Measurements from ENCODE around the gene UBE2B.
"Not testable (repeated sequence)": the region's sequence is repeated elsewhere in the genome, so short reads cannot be mapped to it uniquely, and the experiment has no call there.

The UBE2B gene

DNA sequence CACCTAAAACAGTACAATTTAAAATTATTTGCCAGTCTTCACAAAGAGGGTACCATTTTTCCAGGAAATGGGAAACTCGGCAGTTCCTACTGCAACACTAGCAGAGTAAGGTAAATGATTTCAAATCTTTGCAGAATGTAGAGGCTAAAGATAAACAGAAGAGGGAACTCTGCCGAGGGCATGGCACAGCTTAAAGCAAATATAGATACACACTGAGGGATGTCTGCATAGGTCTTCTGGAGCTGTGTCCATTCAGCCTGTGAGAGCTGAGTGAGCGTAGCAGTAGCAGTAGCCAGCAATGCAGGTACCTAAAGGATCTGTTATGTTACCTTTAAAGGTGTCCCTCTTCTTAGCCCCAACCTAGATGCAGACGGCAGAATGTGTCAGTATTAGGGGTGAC lies 21.9 kb upstream of the UBE2B start:
- Histone ChIP-seq H3K4me1 (no peaks in the 10 kb centered on the region), H3K36me3 (no peaks in the 10 kb centered on the region), H3K4me3 (ENCODE audit: low read depth, low read length) (no peak overlapping the region), H3K27me3 (no peaks in the 10 kb centered on the region), H3K9me3 (no peaks in the 10 kb centered on the region)
- TF ChIP-seq, protein P1, sequence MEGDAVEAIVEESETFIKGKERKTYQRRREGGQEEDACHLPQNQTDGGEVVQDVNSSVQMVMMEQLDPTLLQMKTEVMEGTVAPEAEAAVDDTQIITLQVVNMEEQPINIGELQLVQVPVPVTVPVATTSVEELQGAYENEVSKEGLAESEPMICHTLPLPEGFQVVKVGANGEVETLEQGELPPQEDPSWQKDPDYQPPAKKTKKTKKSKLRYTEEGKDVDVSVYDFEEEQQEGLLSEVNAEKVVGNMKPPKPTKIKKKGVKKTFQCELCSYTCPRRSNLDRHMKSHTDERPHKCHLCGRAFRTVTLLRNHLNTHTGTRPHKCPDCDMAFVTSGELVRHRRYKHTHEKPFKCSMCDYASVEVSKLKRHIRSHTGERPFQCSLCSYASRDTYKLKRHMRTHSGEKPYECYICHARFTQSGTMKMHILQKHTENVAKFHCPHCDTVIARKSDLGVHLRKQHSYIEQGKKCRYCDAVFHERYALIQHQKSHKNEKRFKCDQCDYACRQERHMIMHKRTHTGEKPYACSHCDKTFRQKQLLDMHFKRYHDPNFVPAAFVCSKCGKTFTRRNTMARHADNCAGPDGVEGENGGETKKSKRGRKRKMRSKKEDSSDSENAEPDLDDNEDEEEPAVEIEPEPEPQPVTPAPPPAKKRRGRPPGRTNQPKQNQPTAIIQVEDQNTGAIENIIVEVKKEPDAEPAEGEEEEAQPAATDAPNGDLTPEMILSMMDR (IDR thresholded peaks at IDR 0.05; ENCODE audit: low read depth, low read length) = no peak
- DNase-seq = no peak

DNA sequence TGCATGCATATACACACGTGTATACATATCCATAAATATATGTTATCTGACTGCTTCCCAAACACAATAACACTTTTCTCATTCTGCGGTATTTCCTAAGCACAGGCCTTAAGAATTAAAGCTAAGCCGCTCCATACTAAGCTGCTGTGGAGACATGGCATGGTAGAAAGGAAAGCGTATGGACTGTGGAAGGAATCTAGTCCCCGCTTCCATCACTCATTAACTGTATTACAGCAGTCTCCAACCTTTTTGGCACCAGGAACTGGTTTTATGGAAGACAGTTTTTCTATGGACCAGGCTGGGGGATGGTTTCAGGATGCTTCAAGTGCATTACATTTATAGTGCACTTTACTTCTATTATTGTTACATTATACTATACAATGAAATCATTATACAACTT lies 15.7 kb upstream of the UBE2B start:
- Histone ChIP-seq H3K9me3 (no peaks in the 10 kb centered on the region), H3K36me3 (no peaks in the 10 kb centered on the region), H3K27me3 (no peaks in the 10 kb centered on the region), H3K4me1 (no peaks in the 10 kb centered on the region), H3K4me3 (ENCODE audit: low read depth, low read length) (no peak overlapping the region)
- no peak for DNase-seq
- TF ChIP-seq, protein P1 (IDR thresholded peaks at IDR 0.05; ENCODE audit: low read depth, low read length) = no peak

DNA sequence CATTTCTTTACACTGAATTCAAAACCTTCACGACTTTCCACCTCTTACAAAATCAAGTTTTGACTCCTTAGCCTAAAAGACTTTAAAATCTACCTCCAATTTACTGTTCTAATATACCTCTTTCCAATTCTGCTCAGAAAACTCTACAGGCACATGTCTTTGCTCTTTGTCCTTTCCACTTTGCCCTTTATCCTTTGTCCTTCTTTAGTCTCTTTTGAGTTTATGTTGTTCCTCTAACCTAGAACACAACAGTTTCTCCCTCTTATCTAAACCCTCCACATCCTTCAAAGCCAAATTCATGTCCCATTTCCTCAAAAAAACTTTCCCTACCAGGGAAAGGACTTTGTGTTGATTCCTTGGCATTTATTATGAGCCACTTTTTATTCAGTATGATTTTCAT lies 5.8 kb upstream of the UBE2B start:
- no peak for DNase-seq
- H3K4me3 ChIP-seq (ENCODE audit: low read depth, low read length) = no peak overlapping the region
- TF ChIP-seq, protein P1 (IDR thresholded peaks at IDR 0.05; ENCODE audit: low read depth, low read length) = no peak
- no peaks in the 10 kb centered on the region for H3K4me1 ChIP-seq
- H3K27me3 ChIP-seq = no peaks in the 10 kb centered on the region
- H3K36me3 ChIP-seq = no peaks in the 10 kb centered on the region; the same call in 1 of the 2 replicates
- H3K9me3 ChIP-seq = no peaks in the 10 kb centered on the region

DNA sequence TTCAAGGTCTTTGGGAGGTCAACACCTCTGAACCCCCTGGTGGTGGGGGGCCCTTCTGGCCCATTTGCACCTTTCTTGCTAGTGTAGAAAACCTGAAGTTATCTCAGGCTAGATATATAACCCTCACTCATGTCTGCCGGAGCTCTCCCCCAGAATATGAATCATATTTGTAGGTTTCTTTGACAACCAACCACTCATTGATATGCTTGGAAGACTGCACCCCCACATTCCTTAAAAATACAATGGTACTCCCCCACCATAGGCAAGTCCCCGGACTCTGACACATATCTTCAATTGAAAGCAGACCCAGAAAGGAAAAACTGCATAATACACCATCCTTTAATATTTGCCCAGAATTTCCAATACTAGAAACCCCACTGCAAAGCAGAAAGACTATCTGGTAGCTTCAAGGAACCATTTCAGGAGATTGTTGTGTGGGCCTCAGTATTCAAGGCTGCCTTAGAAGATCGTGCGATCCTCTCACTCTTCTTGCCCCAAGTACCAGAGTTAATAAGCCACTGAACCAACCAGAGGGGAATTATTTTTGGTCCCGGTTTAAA lies 978 bp upstream of the UBE2B start:
- Histone ChIP-seq H3K36me3 (peaks cover 16% of the 10 kb centered on the region), H3K27me3 (no peaks in the 10 kb centered on the region), H3K4me3 (ENCODE audit: low read depth, low read length) (peak overlapping the region; percentile 80), H3K9me3 (no peaks in the 10 kb centered on the region), H3K4me1 (no peaks in the 10 kb centered on the region; the same call in 1 of the 2 replicates)
- no peak for DNase-seq
- TF ChIP-seq, protein P1 (IDR thresholded peaks at IDR 0.05; ENCODE audit: low read depth, low read length) = no peak

DNA sequence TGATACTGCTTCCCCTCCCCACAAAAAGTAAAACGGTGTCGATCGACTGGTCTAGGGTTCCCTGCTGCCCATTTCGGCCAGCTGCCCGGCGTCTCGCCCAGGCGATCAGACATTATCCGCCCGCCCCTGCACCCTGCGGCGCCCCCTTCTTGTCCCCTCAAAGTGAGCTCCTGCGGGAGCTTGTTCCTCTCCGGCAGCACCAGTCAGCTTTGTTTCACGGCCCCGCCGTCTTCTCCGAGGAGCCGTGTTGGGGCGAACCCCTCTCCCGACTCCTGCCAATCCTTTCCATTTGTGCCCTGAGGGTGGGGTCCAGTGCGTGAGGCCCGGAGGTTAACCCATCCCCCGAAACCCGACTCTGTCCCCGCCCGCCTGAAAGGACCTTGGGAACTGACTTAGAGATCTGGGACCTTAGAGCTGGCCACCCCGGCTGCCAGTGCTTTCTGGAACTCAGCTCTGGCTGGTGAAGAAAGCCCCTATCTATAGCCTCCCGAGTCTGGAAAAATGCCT lies 518 bp downstream of the UBE2B start:
- Histone ChIP-seq H3K36me3 (peaks cover 19% of the 10 kb centered on the region), H3K4me3 (ENCODE audit: low read depth, low read length) (peak overlapping the region; percentile 80), H3K9me3 (no peaks in the 10 kb centered on the region), H3K27me3 (no peaks in the 10 kb centered on the region), H3K4me1 (no peaks in the 10 kb centered on the region; the same call in 1 of the 2 replicates)
- TF ChIP-seq, protein P1 (IDR thresholded peaks at IDR 0.05; ENCODE audit: low read depth, low read length) = no peak
- DNase-seq = peak; percentile 61

DNA sequence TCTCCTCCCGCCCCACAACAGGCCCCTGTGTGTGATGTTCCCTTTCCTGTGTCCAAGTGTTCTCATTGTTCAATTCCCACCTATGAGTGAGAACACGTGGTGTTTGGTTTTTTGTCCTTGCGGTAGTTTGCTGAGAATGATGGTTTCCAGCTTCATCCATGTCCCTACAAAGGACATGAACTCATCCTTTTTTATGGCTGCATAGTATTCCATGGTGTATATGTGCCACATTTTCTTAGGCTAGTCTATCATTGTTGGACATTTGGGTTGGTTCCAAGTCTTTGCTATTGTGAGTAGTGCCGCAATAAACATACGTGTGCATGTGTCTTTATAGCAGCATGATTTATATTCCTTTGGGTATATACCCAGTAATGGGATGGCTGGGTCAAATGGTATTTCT lies 2.3 kb downstream of the UBE2B start:
- H3K27me3 ChIP-seq; H3K4me3 ChIP-seq (ENCODE audit: low read depth, low read length); DNase-seq; H3K9me3 ChIP-seq; H3K4me1 ChIP-seq: not testable (repeated sequence)
- peaks cover 27% of the 10 kb centered on the region for H3K36me3 ChIP-seq

Measured in BE2C (cell line).